H1 (cell line): ENCODE data around the gene NDST3. TPM values are rescaled to one million over a fixed set of nuclear protein-coding genes. Genes with fewer than 3 reads are reported as not detected.

ENCODE experiments used
- BRCA1 ChIP-seq: IDR thresholded peaks from 2 replicates; pipeline ENCODE4 v1.6.1; 2012; ENCODE audit warnings: low read depth, low read length, improper control_type of control experiment
- POU5F1 ChIP-seq: IDR thresholded peaks from 2 replicates; pipeline ENCODE4 v1.6.1; 2011; ENCODE audit warnings: low read depth, mild to moderate bottlenecking, low read length, moderate library complexity
- SIRT6 ChIP-seq: IDR thresholded peaks from one replicate; pipeline ENCODE4 v1.7.1; 2012; ENCODE audit warnings: low read length, inconsistent platforms
- SUZ12 ChIP-seq: fragments of 200-600 bp; sonication (generic); IDR thresholded peaks from 2 replicates; pipeline ENCODE4 v1.6.1; 2012; ENCODE audit warnings: mild to moderate bottlenecking, inconsistent platforms, low read length, moderate library complexity, mixed read lengths
- ZNF274 ChIP-seq: IDR thresholded peaks from 2 replicates; pipeline ENCODE4 v1.7.0; 2012; ENCODE audit warnings: low read length, borderline replicate concordance; ENCODE audit errors: extremely low read depth
- polyA plus RNA-seq, 7 experiments: library from polyadenylated mRNA; depleted of rRNA in 3 of 7; stranded (reverse) in 5 of 7; unstranded in 2 of 7; fragments of >200 nt in 5 of 7; fragments of 200-250 nt in 2 of 7; gene quantifications; 1 replicate in 5 of 7; 2 replicates in 1 of 7; 4 replicates in 1 of 7; pipeline versions ENCODE4 v1.2.1 to v1.2.3, GENCODE V29; 2011 to 2013; ENCODE audit warnings: missing spikeins in 2 of 7, mixed read lengths in 2 of 7
- total RNA-seq: library from RNA; stranded (reverse); fragmentation: NEBNext Ultra II Directional; extraction: Animal tissue kit (Norgen Biotek cat#: 25700); gene quantifications from 2 replicates; pipeline ENCODE4 v1.2.1, GENCODE V29; 2021

Gene NDST3
- total and polyA plus RNA-seq, 2 of the 8 experiments (the other 6 are each of a cell fraction or from before 2014, with no cell fraction given) = 0.35 to 0.60 TPM

- TF ChIP-seq ZNF274 (no peak), POU5F1 (no peak), SIRT6 (no peak), BRCA1 (no peak), SUZ12 (no peak)
Observed at GRCh38 chr4:118139241-118139640, 105.0 kb downstream of the NDST3 start (continued).
